Measurements from ENCODE around the gene PTMS. TPM values are rescaled to one million over a fixed set of nuclear protein-coding genes. Genes with fewer than 3 reads are reported as not detected.

Gene PTMS
- total and polyA plus RNA-seq, 2 of the 13 experiments (the other 11 are each of a cell fraction or from before 2014, with no cell fraction given), result 40.5 to 82.4 TPM

GRCh38 chr12:6767353-6768319 is 1.5 kb downstream of the PTMS start (continued):
- TF ChIP-seq SKIL (CRISPR knock-in tag; IDR thresholded peaks at IDR 0.05; ENCODE audit: borderline replicate concordance) (no peak), ZNF264 (CRISPR knock-in tag; IDR thresholded peaks at IDR 0.05) (0 out of 2 replicates have a peak, but pooled peaks have one; percentile 45), REST (IDR thresholded peaks at IDR 0.05; ENCODE audit: borderline replicate concordance in 1 of 2, low read depth in 1 of 2, low read length in 2 of 2) (no peak), SAFB2 (CRISPR knock-in tag; IDR thresholded peaks at IDR 0.05; ENCODE audit: borderline replicate concordance, low read depth) (no peak; the same call in 1 of the 2 replicates), ZNF3 (CRISPR knock-in tag; IDR thresholded peaks at IDR 0.05) (no peak), ZNF737 (CRISPR knock-in tag; IDR thresholded peaks at IDR 0.05; ENCODE audit: borderline replicate concordance) (no peak), ZNF761 (CRISPR knock-in tag; conservative IDR thresholded peaks at IDR 0.05) (no peak), FOXO4 (CRISPR knock-in tag; conservative IDR thresholded peaks at IDR 0.05) (no peak), ZNF879 (CRISPR knock-in tag; IDR thresholded peaks at IDR 0.05) (no peak), NFYC (CRISPR knock-in tag; IDR thresholded peaks at IDR 0.05) (no peak), ZKSCAN5 (CRISPR knock-in tag; IDR thresholded peaks at IDR 0.05) (0 out of 2 replicates have a peak, but pooled peaks have one; percentile 20), RORA (CRISPR knock-in tag; IDR thresholded peaks at IDR 0.05) (no peak), CERS6 (CRISPR knock-in tag; IDR thresholded peaks at IDR 0.05) (no peak), NFE2 (CRISPR knock-in tag; IDR thresholded peaks at IDR 0.05) (no peak), ZNF550 (CRISPR knock-in tag; IDR thresholded peaks at IDR 0.05; ENCODE audit: borderline replicate concordance) (no peak), GTF2F1 (IDR thresholded peaks at IDR 0.05; ENCODE audit: low read length) (no peak), NFKB2 (CRISPR knock-in tag; IDR thresholded peaks at IDR 0.05; ENCODE audit: borderline replicate concordance) (peak; percentile 56; the same call in 1 of the 2 replicates), EP300 (IDR thresholded peaks at IDR 0.05; ENCODE audit: low read depth in 2 of 2, low read length in 2 of 2) (0 out of 4 replicates have a peak, but pooled peaks of 1 of the 2 experiments have one; percentile 25), EP300 (CRISPR knock-in tag; IDR thresholded peaks at IDR 0.05; ENCODE audit: borderline replicate concordance) (no peak), AKAP8 (CRISPR knock-in tag; IDR thresholded peaks at IDR 0.05) (peak; percentile 71; the same call in 1 of the 2 replicates), ZNF343 (CRISPR knock-in tag; IDR thresholded peaks at IDR 0.05) (no peak)

Data from HepG2 (cell line).